SK-N-SH (cell line): ENCODE results near the gene ABCC4. TPM values are rescaled to one million over a fixed set of nuclear protein-coding genes. Genes with fewer than 3 reads are reported as not detected.

Experiments
- CTCF ChIA-PET: fragments of 300-600, 350-600 bp; formaldehyde crosslinking; extraction: SDS; loops from one replicate; lab custom pipeline; 2021; lab: Yijun Ruan, JAX
- POLR2A ChIA-PET: fragments of 350-600 bp; sonication (Branson Sonifier 250); formaldehyde crosslinking; extraction: SDS; loops from one replicate; lab custom pipeline; 2020; ENCODE audit warnings: antibody characterized with exemption, inconsistent platforms; lab: Yijun Ruan, JAX
- DNase-seq: peaks from one replicate; pipeline ENCODE4 v3.0.0; 2012
- H2AFZ ChIP-seq: fragments of 200-600 bp; sonication (generic); 2 replicates; pipeline ENCODE4 v1.8.1; 2016; ENCODE audit warnings: antibody characterized with exemption, mild to moderate bottlenecking, low read depth
- H3F3A ChIP-seq: fragments of 200-600 bp; sonication (generic); replicated peaks from 2 replicates; pipeline ENCODE3; 2016; ENCODE audit warnings: antibody characterized with exemption, mild to moderate bottlenecking; ENCODE audit not compliant: insufficient read depth
- H3K27ac ChIP-seq, 2 experiments: fragments of 200-500 bp in 1 of 2; fragments of 200-600 bp in 1 of 2; sonication (Bioruptor generic) in 1 of 2; sonication (generic), shearing (Covaris generic) in 1 of 2; 2 replicates each; pipeline versions ENCODE4 v1.5.1 to v1.6.1; 2014 to 2016; ENCODE audit warnings: low read depth in 2 of 2, inconsistent platforms in 1 of 2, low read length in 1 of 2, mild to moderate bottlenecking in 1 of 2, mixed read lengths in 1 of 2
- H3K27me3 ChIP-seq: fragments of 200-600 bp; sonication (generic), shearing (Covaris generic); 2 replicates; pipeline ENCODE4 v1.6.1; 2016; ENCODE audit warnings: mixed run types; ENCODE audit not compliant: insufficient read depth
- H3K36me3 ChIP-seq, 2 experiments: fragments of 200-500 bp in 1 of 2; fragments of 200-600 bp in 1 of 2; sonication (Bioruptor generic) in 1 of 2; sonication (generic) in 1 of 2; replicated peaks in 1 of 2; 2 replicates each; pipeline versions ENCODE3 to v1.5.1; 2014 to 2016; ENCODE audit warnings: low read length in 1 of 2, mild to moderate bottlenecking in 1 of 2; ENCODE audit not compliant: insufficient read depth in 2 of 2, control insufficient read depth in 1 of 2
- H3K4me1 ChIP-seq, 2 experiments: fragments of 200-500 bp in 1 of 2; fragments of 200-600 bp in 1 of 2; sonication (Bioruptor generic) in 1 of 2; sonication (generic), shearing (Covaris generic) in 1 of 2; 2 replicates each; pipeline versions ENCODE4 v1.5.1 to v1.6.1; 2014 to 2016; ENCODE audit warnings: low read depth in 1 of 2, low read length in 1 of 2, mixed run types in 1 of 2; ENCODE audit not compliant: insufficient read depth in 2 of 2, control insufficient read depth in 1 of 2
- H3K4me2 ChIP-seq: fragments of 200-600 bp; sonication (generic), shearing (Covaris generic); 2 replicates; pipeline ENCODE4 v1.6.1; 2017; ENCODE audit warnings: mixed run types
- H3K4me3 ChIP-seq, 2 experiments: fragments of 200-500 bp in 1 of 2; fragments of 200-600 bp in 1 of 2; sonication (Bioruptor generic) in 1 of 2; sonication (generic), shearing (Covaris generic) in 1 of 2; 2 replicates each; pipeline versions ENCODE4 v1.5.1 to v1.8.1; 2014 to 2016; ENCODE audit warnings: low read depth in 2 of 2, inconsistent platforms in 1 of 2, low read length in 1 of 2, mild to moderate bottlenecking in 1 of 2, mixed read lengths in 1 of 2, moderate library complexity in 1 of 2
- H3K79me2 ChIP-seq: fragments of 200-600 bp; sonication (generic); 2 replicates; pipeline ENCODE4 v1.8.1; 2017; ENCODE audit warnings: mild to moderate bottlenecking; ENCODE audit not compliant: insufficient read depth
- H3K9ac ChIP-seq: fragments of 200-600 bp; sonication (generic); 2 replicates; pipeline ENCODE4 v1.6.1; 2017; ENCODE audit warnings: mixed run types
- H3K9me2 ChIP-seq: fragments of 200-600 bp; sonication (generic); 2 replicates; pipeline ENCODE4 v1.6.1; 2017; ENCODE audit warnings: mixed run types
- H3K9me3 ChIP-seq: fragments of 200-600 bp; sonication (generic); 2 replicates; pipeline ENCODE4 v1.6.1; 2017; ENCODE audit warnings: mixed run types, mild to moderate bottlenecking, moderate library complexity
- H4K20me1 ChIP-seq: fragments of 200-600 bp; sonication (generic); 2 replicates; pipeline ENCODE4 v1.6.1; 2017; ENCODE audit warnings: mild to moderate bottlenecking, mixed run types; ENCODE audit not compliant: insufficient read depth
- CHD2 ChIP-seq: fragments of 150-350 bp; IDR thresholded peaks from 2 replicates; pipeline ENCODE4 v1.6.1; 2018; ENCODE audit warnings: low read length; ENCODE audit not compliant: partially characterized antibody
- EP300 ChIP-seq, 2 experiments: IDR thresholded peaks; 2 replicates each; pipeline versions ENCODE4 v1.4.0 to v1.6.1; 2012; ENCODE audit warnings: borderline replicate concordance in 1 of 2, low read depth in 1 of 2, low read length in 1 of 2
- EZH2phosphoT487 ChIP-seq: fragments of 200-600 bp; sonication (generic); IDR thresholded peaks from 2 replicates; pipeline ENCODE4 v1.6.1; 2017; ENCODE audit warnings: low read depth, mixed run types, mild to moderate bottlenecking, antibody characterized with exemption, moderate library complexity, borderline replicate concordance
- FOSL2 ChIP-seq: IDR thresholded peaks from 2 replicates; pipeline ENCODE4 v1.4.0; 2012; ENCODE audit warnings: low read depth, mild to moderate bottlenecking, moderate library complexity, borderline replicate concordance
- GATA2 ChIP-seq: sonication (generic); formaldehyde crosslinking; IDR thresholded peaks from 2 replicates; pipeline ENCODE4 v1.5.0; 2020; ENCODE audit warnings: mild to moderate bottlenecking, missing genetic modification reagents
- MXI1 ChIP-seq: IDR thresholded peaks from 2 replicates; pipeline ENCODE4 v1.6.1; 2012; ENCODE audit warnings: mild to moderate bottlenecking, low read depth, low read length, improper control_type of control experiment
- POLR2AphosphoS5 ChIP-seq: IDR thresholded peaks from 2 replicates; pipeline ENCODE4 v1.6.1; 2012; ENCODE audit warnings: low read depth, low read length
- RCOR1 ChIP-seq: fragments of 150-350 bp; IDR thresholded peaks from 2 replicates; pipeline ENCODE4 v1.6.1; 2017; ENCODE audit warnings: antibody characterized with exemption, low read length
- SIN3A ChIP-seq: IDR thresholded peaks from 2 replicates; pipeline ENCODE4 v1.6.1; 2012; ENCODE audit warnings: low read depth, mild to moderate bottlenecking, low read length, moderate library complexity, borderline replicate concordance
- TAF1 ChIP-seq: IDR thresholded peaks from 2 replicates; pipeline ENCODE4 v1.6.1; 2012; ENCODE audit warnings: low read depth, mild to moderate bottlenecking, low read length, moderate library complexity, borderline replicate concordance
- TCF12 ChIP-seq: IDR thresholded peaks from 2 replicates; pipeline ENCODE4 v1.4.0; 2012
- USF2 ChIP-seq: fragments of 150-350 bp; IDR thresholded peaks from 2 replicates; pipeline ENCODE4 v1.6.1; 2017; ENCODE audit warnings: antibody characterized with exemption, low read length, low read depth, borderline replicate concordance
- YY1 ChIP-seq: IDR thresholded peaks from 2 replicates; pipeline ENCODE4 v1.4.0; 2012; ENCODE audit warnings: low read depth, mild to moderate bottlenecking
- WGBS: methylation state at CpG from one replicate; pipeline ENCODE4 v1.1.6; 2017; ENCODE audit warnings: low lambda C conversion rate; 5-methylcytosine and 5-hydroxymethylcytosine counted together
- polyA plus RNA-seq, 3 experiments: library from polyadenylated mRNA; depleted of rRNA; stranded (reverse); fragments of >200 nt; gene quantifications; 2 replicates each; pipeline ENCODE4 v1.2.3, GENCODE V29; 2012
- TF ChIP-seq, protein P1 (sequence below): IDR thresholded peaks from 2 replicates; pipeline ENCODE4 v1.6.1; 2012; ENCODE audit warnings: mild to moderate bottlenecking, low read depth, low read length, moderate library complexity

ABCC4 gene
- polyA plus RNA-seq, 1 of the 3 experiments (the other 2 are of a cell fraction), result 7.8 TPM

GRCh38 chr13:94994506-94994905 is 306.7 kb downstream of the ABCC4 start (continued):
- TF ChIP-seq, protein P1, sequence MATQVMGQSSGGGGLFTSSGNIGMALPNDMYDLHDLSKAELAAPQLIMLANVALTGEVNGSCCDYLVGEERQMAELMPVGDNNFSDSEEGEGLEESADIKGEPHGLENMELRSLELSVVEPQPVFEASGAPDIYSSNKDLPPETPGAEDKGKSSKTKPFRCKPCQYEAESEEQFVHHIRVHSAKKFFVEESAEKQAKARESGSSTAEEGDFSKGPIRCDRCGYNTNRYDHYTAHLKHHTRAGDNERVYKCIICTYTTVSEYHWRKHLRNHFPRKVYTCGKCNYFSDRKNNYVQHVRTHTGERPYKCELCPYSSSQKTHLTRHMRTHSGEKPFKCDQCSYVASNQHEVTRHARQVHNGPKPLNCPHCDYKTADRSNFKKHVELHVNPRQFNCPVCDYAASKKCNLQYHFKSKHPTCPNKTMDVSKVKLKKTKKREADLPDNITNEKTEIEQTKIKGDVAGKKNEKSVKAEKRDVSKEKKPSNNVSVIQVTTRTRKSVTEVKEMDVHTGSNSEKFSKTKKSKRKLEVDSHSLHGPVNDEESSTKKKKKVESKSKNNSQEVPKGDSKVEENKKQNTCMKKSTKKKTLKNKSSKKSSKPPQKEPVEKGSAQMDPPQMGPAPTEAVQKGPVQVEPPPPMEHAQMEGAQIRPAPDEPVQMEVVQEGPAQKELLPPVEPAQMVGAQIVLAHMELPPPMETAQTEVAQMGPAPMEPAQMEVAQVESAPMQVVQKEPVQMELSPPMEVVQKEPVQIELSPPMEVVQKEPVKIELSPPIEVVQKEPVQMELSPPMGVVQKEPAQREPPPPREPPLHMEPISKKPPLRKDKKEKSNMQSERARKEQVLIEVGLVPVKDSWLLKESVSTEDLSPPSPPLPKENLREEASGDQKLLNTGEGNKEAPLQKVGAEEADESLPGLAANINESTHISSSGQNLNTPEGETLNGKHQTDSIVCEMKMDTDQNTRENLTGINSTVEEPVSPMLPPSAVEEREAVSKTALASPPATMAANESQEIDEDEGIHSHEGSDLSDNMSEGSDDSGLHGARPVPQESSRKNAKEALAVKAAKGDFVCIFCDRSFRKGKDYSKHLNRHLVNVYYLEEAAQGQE, result no peak
- TF ChIP-seq POLR2AphosphoS5 (no peak), TCF12 (no peak), FOSL2 (no peak), CHD2 (no peak), EP300 (IDR thresholded peaks at IDR 0.05; ENCODE audit: borderline replicate concordance in 1 of 2, low read depth in 1 of 2, low read length in 1 of 2) (no peak)

DNA sequence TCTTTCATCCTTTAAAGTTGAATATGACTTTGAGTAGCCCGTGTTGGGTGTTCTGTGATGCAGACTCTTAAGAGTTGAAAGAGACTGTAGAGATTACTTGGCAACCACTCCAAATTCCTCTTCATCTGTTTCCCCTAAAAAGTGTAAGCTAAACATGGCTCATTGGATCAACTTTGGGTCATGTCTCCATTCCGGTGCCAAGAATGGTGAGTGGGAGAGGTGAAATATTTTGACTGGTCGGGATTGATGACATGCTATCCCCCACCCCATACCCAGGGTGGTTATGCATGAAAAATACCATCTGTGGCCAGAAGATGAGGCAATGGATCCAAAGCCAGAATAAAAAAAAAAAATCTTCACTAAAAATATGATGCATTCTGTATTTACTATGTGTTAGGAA is 307.6 kb downstream of the ABCC4 start:
- Histone ChIP-seq H3F3A (no peaks in the 10 kb centered on the region), H4K20me1 (no peaks in the 10 kb centered on the region), H3K9me3 (no peaks in the 10 kb centered on the region), H3K27me3 (no peaks in the 10 kb centered on the region), H3K4me1 (no peaks in the 10 kb centered on the region), H2AFZ (no peak overlapping the region), H3K79me2 (no peaks in the 10 kb centered on the region), H3K4me3 (no peak overlapping the region), H3K27ac (no peak overlapping the region), H3K36me3 (no peaks in the 10 kb centered on the region), H3K4me2 (no peak overlapping the region), H3K9ac (no peak overlapping the region), H3K9me2 (no peaks in the 10 kb centered on the region)
- ChIA-PET POLR2A (no interaction called here), CTCF (no interaction called here)
- no peak for TF ChIP-seq EZH2phosphoT487
- no peak for TF ChIP-seq TAF1
- no peak for TF ChIP-seq MXI1
- TF ChIP-seq USF2, result no peak
- no peak for TF ChIP-seq TCF12
- TF ChIP-seq SIN3A, result no peak
- no peak for TF ChIP-seq RCOR1
- no peak for TF ChIP-seq GATA2 (CRISPR knock-in tag)
- TF ChIP-seq YY1, result no peak
- 43% methylated on average over 3 of the region's 3 CpGs for WGBS
- no peak for DNase-seq
